NCI-H524 (cell line): ENCODE measurements around the gene DDI1.
"Not testable (repeated sequence)": the region's sequence is repeated elsewhere in the genome, so short reads cannot be mapped to it uniquely, and the experiment has no call there.

ENCODE experiments used
- DNase-seq, 2 experiments: peaks; one replicate each; lab custom pipeline; 2025; lab: John Stamatoyannopoulos, UW

DDI1 gene

GRCh38 chr11:104041792-104042191 lies 5.4 kb downstream of the DDI1 start:
- no peak for DNase-seq

GRCh38 chr11:104043142-104043541 lies 6.7 kb downstream of the DDI1 start:
- no peak for DNase-seq

- DNase-seq: no peak
Measured at GRCh38 chr11:104043678-104044239, 7.3 kb downstream of the DDI1 start.

- DNase-seq: no peak
Measured at GRCh38 chr11:104046331-104046730, 9.9 kb downstream of the DDI1 start.

GRCh38 chr11:104046858-104047257 lies 10.4 kb downstream of the DDI1 start:
- not testable (repeated sequence) for DNase-seq

- no peak for DNase-seq
Measured at GRCh38 chr11:104049116-104049515, 12.7 kb downstream of the DDI1 start.

- no peak for DNase-seq
Measured at GRCh38 chr11:104051778-104052177, 15.3 kb downstream of the DDI1 start.

GRCh38 chr11:104053743-104054478 lies 17.5 kb downstream of the DDI1 start:
- DNase-seq: no peak

GRCh38 chr11:104054911-104055529 lies 18.6 kb downstream of the DDI1 start:
- no peak for DNase-seq

GRCh38 chr11:104055596-104055995 lies 19.2 kb downstream of the DDI1 start:
- no peak for DNase-seq

- no peak for DNase-seq
Measured at GRCh38 chr11:104057908-104058307, 21.5 kb downstream of the DDI1 start.

- DNase-seq: no peak
Measured at GRCh38 chr11:104058680-104059079, 22.2 kb downstream of the DDI1 start.

GRCh38 chr11:104060004-104060794 lies 23.8 kb downstream of the DDI1 start:
- no peak for DNase-seq

- DNase-seq: no peak
Measured at GRCh38 chr11:104060820-104061219, 24.4 kb downstream of the DDI1 start.

- DNase-seq: no peak
Measured at GRCh38 chr11:104061853-104062521, 25.5 kb downstream of the DDI1 start.

GRCh38 chr11:104064034-104064630 lies 27.7 kb downstream of the DDI1 start:
- no peak for DNase-seq

- no peak for DNase-seq
Measured at GRCh38 chr11:104067534-104067933, 31.1 kb downstream of the DDI1 start.

- DNase-seq: peak; percentile 14 to 66
Measured at GRCh38 chr11:104073950-104074705, 37.7 kb downstream of the DDI1 start.

- DNase-seq: no peak
Measured at GRCh38 chr11:104075091-104075490, 38.7 kb downstream of the DDI1 start.

GRCh38 chr11:104075706-104076105 lies 39.3 kb downstream of the DDI1 start:
- no peak for DNase-seq

- no peak for DNase-seq
Measured at GRCh38 chr11:104076455-104076854, 40.0 kb downstream of the DDI1 start.
